IPS DF 6.9 (cell line): ENCODE data around the gene TAPBP.
A peak's percentile ranks its signal among the peaks of the same experiment; 100 is the strongest.

ENCODE experiments used
- DNase-seq: peaks from one replicate; pipeline ENCODE4 v3.0.0-alpha.2; 2013; ENCODE audit warnings: low read depth, low spot score
- H3K27ac ChIP-seq: one replicate; pipeline ENCODE4 v1.5.1; 2013; ENCODE audit warnings: low read length, control low read depth
- H3K27me3 ChIP-seq: 2 replicates; pipeline ENCODE4 v1.6.1; 2013; ENCODE audit warnings: mild to moderate bottlenecking, low read length; ENCODE audit not compliant: control insufficient read depth, insufficient read depth
- H3K36me3 ChIP-seq: 2 replicates; pipeline ENCODE4 v1.6.1; 2013; ENCODE audit warnings: low read length; ENCODE audit not compliant: control insufficient read depth, insufficient read depth
- H3K4me1 ChIP-seq: 2 replicates; pipeline ENCODE4 v1.6.1; 2013; ENCODE audit warnings: low read length; ENCODE audit not compliant: control insufficient read depth, insufficient read depth
- H3K4me3 ChIP-seq: 2 replicates; pipeline ENCODE4 v1.5.1; 2013; ENCODE audit warnings: mild to moderate bottlenecking, low read length
- H3K9me3 ChIP-seq: 2 replicates; pipeline ENCODE4 v1.6.1; 2013; ENCODE audit warnings: low read length, inconsistent platforms; ENCODE audit not compliant: control insufficient read depth, insufficient read depth
- WGBS: extraction: QIAGEN DNeasy Blood & Tissue Kit; methylation state at CpG from one replicate; pipeline ENCODE4 v1.1.7; 2013; ENCODE audit warnings: mixed read lengths, missing lambda C conversion rate; ENCODE audit not compliant: insufficient read length, insufficient coverage; 5-methylcytosine and 5-hydroxymethylcytosine counted together

TAPBP gene

DNA sequence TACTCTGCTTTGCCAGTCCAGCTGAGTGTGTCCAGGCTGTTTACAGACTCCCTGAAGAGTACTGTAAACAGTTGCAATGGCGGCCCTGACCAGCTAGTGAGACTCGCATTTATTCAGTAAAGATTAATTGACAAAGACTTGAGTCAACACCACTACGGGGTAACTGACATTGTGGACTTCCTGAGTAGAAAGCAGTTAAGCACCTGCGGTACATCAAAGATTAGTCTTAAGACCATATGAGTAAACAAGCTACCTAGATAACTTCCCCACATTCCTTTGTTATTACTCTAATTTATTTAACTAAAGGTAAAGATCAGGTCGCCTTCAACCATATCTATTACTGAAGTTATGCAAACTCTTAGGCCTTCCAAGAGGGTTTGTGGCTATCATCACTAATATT lies 54.8 kb downstream of the TAPBP start:
- no peaks in the 10 kb centered on the region; the same call in 1 of the 2 replicates for H3K36me3 ChIP-seq
- no peak for DNase-seq

GRCh38 chr6:33254591-33254990 lies 59.3 kb downstream of the TAPBP start:
- no peak overlapping the region for H3K4me3 ChIP-seq
- no peaks in the 10 kb centered on the region for H3K9me3 ChIP-seq
- WGBS, result no CpG with 5 or more reads among the region's 4 CpGs
- H3K36me3 ChIP-seq, result no peaks in the 10 kb centered on the region
- 0 out of 2 replicates have a peak, but pooled peaks cover 2% of the 10 kb centered on the region for H3K4me1 ChIP-seq
- H3K27ac ChIP-seq, result no peak overlapping the region
- no peak for DNase-seq
- H3K27me3 ChIP-seq, result no peaks in the 10 kb centered on the region

More for the DNA sequence above, 54.8 kb downstream of the TAPBP start:
- Histone ChIP-seq H3K4me3 (no peak overlapping the region), H3K27me3 (no peaks in the 10 kb centered on the region), H3K9me3 (no peaks in the 10 kb centered on the region), H3K27ac (no peak overlapping the region), H3K4me1 (no peaks in the 10 kb centered on the region)
- WGBS, result no CpG with 5 or more reads among the region's 5 CpGs

- no peak for DNase-seq
- H3K9me3 ChIP-seq, result no peaks in the 10 kb centered on the region
- H3K27me3 ChIP-seq, result no peaks in the 10 kb centered on the region
- no peak overlapping the region for H3K27ac ChIP-seq
- no peak overlapping the region for H3K4me3 ChIP-seq
- 0 out of 2 replicates have a peak, but pooled peaks cover 2% of the 10 kb centered on the region for H3K4me1 ChIP-seq
- H3K36me3 ChIP-seq, result no peaks in the 10 kb centered on the region
These were observed 61.1 kb downstream of the TAPBP start for GRCh38 chr6:33252759-33253158.

DNA sequence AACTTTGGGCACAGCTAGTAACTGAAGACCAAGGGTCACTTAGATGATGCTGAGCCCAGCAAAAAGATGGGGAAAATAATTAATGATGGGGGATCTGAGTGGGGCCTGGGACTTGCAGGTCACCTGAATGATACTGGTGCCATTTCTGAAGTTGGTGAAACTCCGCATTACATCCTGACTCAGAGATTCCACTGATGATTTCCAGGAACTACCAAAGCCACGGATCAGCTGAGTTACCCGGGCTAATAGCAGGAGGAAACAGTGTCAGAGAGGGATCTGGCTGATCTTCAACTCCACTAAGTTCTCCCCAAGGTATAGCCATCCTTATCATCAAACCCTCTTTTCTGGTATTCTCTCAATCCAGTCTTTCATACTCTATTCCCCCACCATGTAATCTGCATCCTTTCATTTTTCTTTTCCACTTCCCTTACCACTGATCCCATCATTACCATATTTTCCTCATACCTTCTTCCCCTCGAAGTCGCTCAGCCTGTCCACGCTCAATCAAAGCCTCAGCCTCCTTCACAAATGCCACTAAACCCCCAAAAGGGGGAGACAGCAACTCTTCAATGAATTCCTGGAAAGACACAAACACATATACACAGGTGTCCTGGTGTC lies 62.4 kb downstream of the TAPBP start:
- H3K27ac ChIP-seq, result no peak overlapping the region
- H3K9me3 ChIP-seq, result no peaks in the 10 kb centered on the region
- H3K27me3 ChIP-seq, result no peaks in the 10 kb centered on the region; the same call in 1 of the 2 replicates
- no peak for DNase-seq
- H3K4me3 ChIP-seq, result no peak overlapping the region
- WGBS, result 100% methylated on average over 3 of the region's 6 CpGs
- H3K4me1 ChIP-seq, result 0 out of 2 replicates have a peak, but pooled peaks cover 2% of the 10 kb centered on the region
- no peaks in the 10 kb centered on the region for H3K36me3 ChIP-seq

- H3K4me1 ChIP-seq, result 0 out of 2 replicates have a peak, but pooled peaks cover 2% of the 10 kb centered on the region
- no peak overlapping the region for H3K27ac ChIP-seq
- H3K4me3 ChIP-seq, result no peak overlapping the region
- WGBS, result no CpG with 5 or more reads among the region's 13 CpGs
- no peaks in the 10 kb centered on the region for H3K36me3 ChIP-seq
- H3K9me3 ChIP-seq, result no peaks in the 10 kb centered on the region
- no peaks in the 10 kb centered on the region; the same call in 1 of the 2 replicates for H3K27me3 ChIP-seq
- DNase-seq, result no peak
These were observed 63.1 kb downstream of the TAPBP start for GRCh38 chr6:33250731-33251130.

- no peak for DNase-seq
- Histone ChIP-seq H3K9me3 (no peaks in the 10 kb centered on the region), H3K27me3 (no peaks in the 10 kb centered on the region; the same call in 1 of the 2 replicates), H3K4me1 (0 out of 2 replicates have a peak, but pooled peaks cover 2% of the 10 kb centered on the region), H3K4me3 (peak overlapping the region; percentile 47; the same call in 1 of the 2 replicates), H3K27ac (no peak overlapping the region), H3K36me3 (no peaks in the 10 kb centered on the region)
- no CpG with 5 or more reads among the region's 15 CpGs for WGBS
These were observed 63.9 kb downstream of the TAPBP start for GRCh38 chr6:33249732-33250630.
